Activated T-cell treated with anti-CD3 and anti-CD28 coated beads for 1 hour (primary cell): ENCODE data around the gene NEURL1B.
A peak's percentile ranks its signal among the peaks of the same experiment; 100 is the strongest.

ENCODE experiments used
- DNase-seq: peaks from one replicate; pipeline ENCODE4 v3.0.0-alpha.2; 2020; ENCODE audit warnings: low read depth

Gene NEURL1B

GRCh38 chr5:172715421-172715780, 74.3 kb downstream of the NEURL1B start:
- DNase-seq, result no peak

DNA sequence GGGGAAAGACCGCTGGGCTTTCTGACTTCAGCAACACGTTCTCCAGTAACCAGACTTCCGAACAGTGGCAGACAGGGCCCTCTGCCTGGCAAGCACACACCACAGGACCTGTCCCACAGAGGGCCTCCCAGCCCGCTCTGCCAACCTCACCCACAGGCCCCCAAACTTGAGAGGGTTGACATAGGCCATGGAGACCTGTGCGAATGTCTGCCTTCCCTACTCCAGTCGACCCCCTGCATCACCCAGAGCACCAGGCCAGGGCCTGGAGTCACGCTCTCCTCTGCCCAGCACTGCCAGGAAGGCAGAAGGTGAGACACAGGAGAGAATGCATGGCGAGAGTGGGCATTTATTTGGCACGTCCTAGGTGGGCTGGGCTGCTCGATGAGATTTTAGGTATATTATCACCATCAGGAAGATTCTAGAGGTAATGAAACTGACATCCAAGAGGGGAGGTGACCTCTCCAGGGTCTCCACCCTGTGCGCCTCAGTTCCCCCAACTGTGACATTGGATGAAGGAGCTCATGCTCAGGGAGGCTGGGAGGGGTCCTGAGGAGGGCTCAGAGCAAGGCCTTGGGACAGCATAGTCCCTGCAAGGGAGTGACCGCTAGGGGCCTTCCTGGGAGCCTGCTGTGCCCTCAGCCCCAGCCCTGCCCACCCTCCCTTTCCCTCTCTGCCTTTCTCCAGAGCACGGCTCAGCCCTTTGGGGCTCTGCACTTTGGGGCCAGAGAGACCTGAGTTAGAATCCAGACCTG, 75.0 kb downstream of the NEURL1B start:
- no peak for DNase-seq

- DNase-seq, result peak; percentile 86
These were observed 75.8 kb downstream of the NEURL1B start for GRCh38 chr5:172716796-172717313.

GRCh38 chr5:172717481-172718195, 76.6 kb downstream of the NEURL1B start:
- DNase-seq, result no peak

DNA sequence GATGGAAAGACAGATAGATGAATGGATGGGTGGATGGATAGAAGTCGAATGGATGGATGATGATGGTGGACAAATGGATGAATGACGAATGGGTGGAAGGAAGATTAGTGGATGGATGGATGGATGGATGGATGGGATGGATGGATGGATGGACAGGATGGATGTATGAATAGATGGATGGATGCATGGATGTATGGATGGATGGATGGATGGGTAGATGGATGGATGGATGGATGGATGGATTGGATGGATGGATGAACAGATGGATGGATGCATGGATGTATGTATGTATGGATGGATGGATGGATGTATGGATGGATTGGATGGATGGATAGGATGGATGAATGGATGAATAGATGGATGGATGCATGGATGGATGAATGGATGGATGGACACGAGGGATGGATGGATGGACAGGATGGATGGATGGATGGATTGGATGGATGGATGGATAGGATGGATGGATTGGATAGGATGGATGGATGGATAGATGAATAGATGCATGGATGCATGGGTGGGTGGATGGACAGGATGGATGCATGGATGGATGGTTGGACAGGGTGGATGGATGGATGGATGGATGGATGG, 77.6 kb downstream of the NEURL1B start:
- no peak for DNase-seq

GRCh38 chr5:172719211-172719610, 78.1 kb downstream of the NEURL1B start:
- no peak for DNase-seq

- DNase-seq, result no peak
These were observed 79.6 kb downstream of the NEURL1B start for GRCh38 chr5:172720655-172721054.

DNA sequence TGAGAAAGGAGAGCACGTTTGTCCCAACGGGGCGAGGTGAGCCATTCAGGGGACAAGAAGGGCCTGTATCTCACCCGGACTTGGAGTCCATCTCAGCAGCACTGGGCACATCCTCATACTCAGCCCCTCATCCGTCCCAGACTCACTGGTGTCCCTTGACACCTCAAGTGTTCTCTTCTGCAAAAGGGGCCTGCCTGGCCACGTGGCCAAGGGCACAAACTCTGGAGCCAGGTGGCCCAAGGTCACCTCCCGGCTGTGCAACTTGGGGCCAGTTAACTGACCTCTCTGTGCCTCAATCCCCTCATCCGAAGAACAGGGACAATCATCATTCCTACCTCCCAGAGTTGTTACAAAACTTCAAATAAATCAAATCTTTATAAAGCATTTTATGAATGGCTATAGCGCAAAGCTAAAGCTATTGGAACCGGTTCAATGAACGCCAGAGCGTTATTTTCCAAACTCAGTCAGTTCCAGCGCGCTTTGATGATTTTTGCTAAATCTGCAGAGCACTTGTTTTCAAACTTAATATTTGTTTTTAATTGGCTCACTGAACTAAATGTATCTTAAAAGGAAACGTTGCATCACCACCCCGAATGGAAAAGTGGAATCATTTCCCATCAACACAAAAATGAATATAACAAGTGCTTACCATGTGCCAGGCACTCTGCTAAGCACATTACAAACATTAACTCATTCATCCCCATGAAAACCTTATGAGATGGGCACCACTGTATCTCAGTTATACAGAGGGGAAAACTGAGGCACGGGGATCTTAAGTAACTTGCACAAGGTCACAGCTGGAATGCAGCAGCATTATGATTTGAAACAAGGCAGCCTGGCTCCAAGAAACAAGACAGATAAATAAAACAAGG, 80.6 kb downstream of the NEURL1B start:
- DNase-seq, result no peak

DNA sequence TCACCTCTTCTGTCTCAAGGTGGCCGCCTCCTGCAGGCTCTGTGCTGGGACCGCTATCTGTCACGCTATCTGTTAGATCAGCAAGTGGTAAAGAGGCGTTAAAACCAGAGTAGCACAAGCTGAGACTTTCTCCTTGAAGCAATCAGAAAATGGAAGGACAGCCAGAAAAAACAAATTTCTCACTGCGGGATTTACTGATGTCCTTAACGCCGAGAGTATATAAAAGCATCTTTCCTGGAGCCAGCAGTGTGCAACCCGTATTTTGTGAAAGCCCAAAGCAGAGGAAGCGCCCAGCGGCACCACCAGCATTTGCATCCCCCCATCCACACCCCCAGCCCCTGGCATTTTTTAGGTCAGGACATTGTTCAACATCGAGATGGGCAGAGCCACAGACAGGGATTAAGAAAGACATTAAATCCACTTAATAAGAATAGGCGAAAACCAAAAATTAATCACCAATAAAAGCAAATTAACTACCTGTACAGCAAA, 81.3 kb downstream of the NEURL1B start:
- no peak for DNase-seq

GRCh38 chr5:172723508-172723907, 82.4 kb downstream of the NEURL1B start:
- DNase-seq, result no peak

- no peak for DNase-seq
These were observed 83.5 kb downstream of the NEURL1B start for GRCh38 chr5:172724242-172725183.

- no peak for DNase-seq
These were observed 84.2 kb downstream of the NEURL1B start for GRCh38 chr5:172725273-172725672.

- no peak for DNase-seq
These were observed 84.7 kb downstream of the NEURL1B start for GRCh38 chr5:172725785-172726184.

DNA sequence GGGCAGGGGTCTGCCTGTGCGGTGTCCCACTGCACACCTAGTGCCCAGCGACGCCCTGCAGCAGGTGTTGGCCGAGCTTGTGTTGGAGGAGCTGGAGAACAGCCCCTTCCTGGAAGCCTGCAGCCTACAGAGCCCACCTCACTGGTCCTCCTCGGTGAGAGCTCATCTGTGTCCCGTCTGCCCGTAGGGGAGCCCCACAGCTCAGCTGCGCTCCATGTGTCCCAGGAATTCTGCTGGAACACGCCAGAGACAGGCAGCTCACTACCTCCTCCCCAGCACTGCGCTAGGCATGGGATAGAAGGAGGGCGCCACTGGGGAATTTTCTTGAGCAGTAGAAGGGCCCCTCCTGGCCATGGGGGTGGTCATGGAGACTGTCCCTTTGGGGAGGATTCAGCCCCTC, 85.9 kb downstream of the NEURL1B start:
- no peak for DNase-seq

DNA sequence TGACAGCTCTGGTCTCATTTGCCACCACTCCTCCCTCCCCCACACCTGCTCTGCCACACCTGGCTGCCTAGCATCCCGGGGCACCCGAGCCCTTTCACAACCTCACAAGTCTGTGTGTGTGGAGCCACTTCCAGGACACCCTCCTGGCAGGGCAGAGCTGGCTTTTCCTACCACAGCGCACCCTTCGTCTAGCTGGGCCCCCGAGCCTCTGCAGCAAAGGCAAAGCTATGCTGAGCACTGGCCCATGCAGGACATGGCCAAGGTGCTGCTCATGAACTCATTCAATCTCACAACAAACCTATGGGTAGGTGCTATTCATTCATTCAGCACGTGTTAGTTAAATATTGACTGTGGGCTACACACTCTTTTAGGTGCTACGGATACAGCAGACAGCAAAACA, 86.5 kb downstream of the NEURL1B start:
- DNase-seq, result no peak

GRCh38 chr5:172728481-172729241, 87.6 kb downstream of the NEURL1B start:
- DNase-seq, result no peak

DNA sequence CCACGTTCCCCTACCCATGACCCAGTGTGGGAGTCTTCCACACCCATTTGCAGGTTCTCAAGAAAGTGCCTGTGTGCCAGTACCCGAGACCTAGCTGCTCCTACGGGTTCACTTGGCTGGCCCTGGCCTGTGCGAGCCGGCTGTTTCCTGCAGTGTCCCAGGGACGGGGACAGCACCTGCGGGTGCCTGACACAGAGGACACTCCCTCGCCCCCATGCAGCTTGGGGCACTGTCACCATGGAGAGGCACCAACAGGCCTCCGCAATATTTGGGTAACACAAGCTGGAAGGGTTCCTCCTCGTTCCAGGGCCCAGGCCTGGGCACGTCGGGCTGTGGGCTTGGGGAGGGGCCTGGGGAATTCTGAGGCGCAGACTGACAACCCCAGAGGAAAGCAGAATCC, 88.5 kb downstream of the NEURL1B start:
- DNase-seq, result no peak

GRCh38 chr5:172730222-172730621, 89.2 kb downstream of the NEURL1B start:
- no peak for DNase-seq

DNA sequence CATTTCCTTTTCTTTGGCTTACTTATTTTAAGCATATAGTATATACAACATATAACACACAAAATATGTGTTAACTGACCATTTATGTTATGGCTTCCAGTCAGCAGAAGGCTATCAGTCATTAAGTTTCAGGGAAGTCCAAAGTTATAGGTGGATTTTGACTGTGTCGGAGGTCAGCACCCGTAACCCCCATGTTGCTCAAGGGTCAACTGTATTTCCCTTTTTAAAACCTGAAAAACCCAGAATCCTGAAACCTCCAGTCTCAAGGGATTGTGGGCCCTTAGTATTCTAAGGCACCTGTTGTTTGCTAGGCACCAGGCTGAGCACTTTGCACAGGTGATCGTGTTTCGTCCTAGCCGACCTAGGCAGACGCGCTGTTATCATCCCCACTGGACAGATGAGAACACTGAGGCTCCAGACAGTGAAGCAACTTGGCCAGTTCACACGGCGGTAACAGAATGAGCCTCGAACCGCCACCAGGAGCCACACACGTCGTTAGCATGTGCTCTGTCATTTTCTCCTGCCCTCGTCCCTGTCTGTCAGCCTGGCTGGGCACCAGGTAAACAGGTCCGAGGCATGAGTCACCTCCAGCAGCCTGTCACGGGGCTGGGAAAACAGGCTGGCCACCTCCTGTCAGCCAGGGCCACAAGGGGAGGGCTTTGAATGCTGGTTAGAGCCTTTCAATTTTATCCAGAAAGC, 90.1 kb downstream of the NEURL1B start:
- DNase-seq, result no peak
